HEK293 (cell line): ENCODE results near the gene ADAM17.
A peak's percentile ranks its signal among the peaks of the same experiment; 100 is the strongest.

Source experiments
- CTCF ChIA-PET: fragments of 350-600 bp; formaldehyde crosslinking; extraction: SDS; loops from one replicate; lab custom pipeline; 2021; ENCODE audit warnings: antibody characterized with exemption; lab: Yijun Ruan, JAX
- POLR2A ChIA-PET: fragments of 300-600 bp; formaldehyde crosslinking; extraction: SDS; loops from one replicate; lab custom pipeline; 2020; ENCODE audit warnings: antibody characterized with exemption, inconsistent platforms; lab: Yijun Ruan, JAX
- H3K27ac ChIP-seq: fragments of 200-500 bp; sonication (Bioruptor generic); 2 replicates; pipeline ENCODE4 v1.5.1; 2014; ENCODE audit warnings: low read depth, low read length, control low read depth, inconsistent platforms; ENCODE audit errors: extremely low read depth
- H3K36me3 ChIP-seq, 2 experiments: fragments of 200-500 bp in 1 of 2; sonication (Bioruptor generic) in 1 of 2; 1 replicate in 1 of 2; 2 replicates in 1 of 2; pipeline ENCODE4 v1.5.1; 2014 to 2017; ENCODE audit warnings: inconsistent platforms in 2 of 2, low read length in 2 of 2; ENCODE audit not compliant: control insufficient read depth in 2 of 2, insufficient read depth in 1 of 2
- H3K4me1 ChIP-seq: fragments of 200-500 bp; sonication (Bioruptor generic); 2 replicates; pipeline ENCODE4 v1.5.1; 2014; ENCODE audit warnings: mild to moderate bottlenecking, low read length, inconsistent platforms; ENCODE audit not compliant: control insufficient read depth, insufficient read depth
- H3K4me3 ChIP-seq: 2 replicates; pipeline ENCODE4 v1.5.1; 2011; ENCODE audit warnings: low read depth, mild to moderate bottlenecking, control low read depth, low read length, moderate library complexity
- H3K9me3 ChIP-seq: fragments of 200-500 bp; sonication (Bioruptor generic); 2 replicates; pipeline ENCODE4 v1.5.1; 2014; ENCODE audit warnings: low read depth, low read length, inconsistent platforms; ENCODE audit not compliant: control insufficient read depth, insufficient read depth
- HOXD13 ChIP-seq: sonication (generic); formaldehyde crosslinking; IDR thresholded peaks from 2 replicates; pipeline ENCODE4 v1.8.0; 2022; ENCODE audit warnings: missing genetic modification reagents, borderline replicate concordance
- INSM2 ChIP-seq: fragments of 450-650 bp; formaldehyde crosslinking; IDR thresholded peaks from 2 replicates; pipeline ENCODE4 v1.5.1; 2016; ENCODE audit warnings: missing biosample characterization, missing genetic modification characterization
- MZF1 ChIP-seq: fragments of 450-650 bp; formaldehyde crosslinking; IDR thresholded peaks from 2 replicates; pipeline ENCODE4 v1.5.1; 2017; ENCODE audit warnings: missing biosample characterization, missing genetic modification characterization, borderline replicate concordance
- PATZ1 ChIP-seq: fragments of 450-650 bp; formaldehyde crosslinking; IDR thresholded peaks from 2 replicates; pipeline ENCODE4 v1.5.1; 2016; ENCODE audit warnings: missing biosample characterization, missing genetic modification characterization
- PRDM1 ChIP-seq: fragments of 450-650 bp; formaldehyde crosslinking; IDR thresholded peaks from 2 replicates; pipeline ENCODE4; 2016; ENCODE audit warnings: missing biosample characterization, missing genetic modification characterization
- PRDM6 ChIP-seq: fragments of 450-650 bp; formaldehyde crosslinking; IDR thresholded peaks from 2 replicates; pipeline ENCODE4 v1.5.1; 2017; ENCODE audit warnings: missing biosample characterization, missing genetic modification characterization
- SCRT2 ChIP-seq: fragments of 450-650 bp; formaldehyde crosslinking; IDR thresholded peaks from 2 replicates; pipeline ENCODE4 v1.5.1; 2016; ENCODE audit warnings: missing biosample characterization, missing genetic modification characterization
- SP7 ChIP-seq: fragments of 450-650 bp; formaldehyde crosslinking; IDR thresholded peaks from 2 replicates; pipeline ENCODE4 v1.5.1; 2016; ENCODE audit warnings: missing biosample characterization, missing genetic modification characterization
- WT1 ChIP-seq: fragments of 450-650 bp; formaldehyde crosslinking; IDR thresholded peaks from 2 replicates; pipeline ENCODE4 v1.5.1; 2016; ENCODE audit warnings: missing biosample characterization, missing genetic modification characterization
- ZNF169 ChIP-seq: fragments of 450-650 bp; formaldehyde crosslinking; IDR thresholded peaks from 2 replicates; pipeline ENCODE4 v1.5.1; 2016; ENCODE audit warnings: missing biosample characterization, missing genetic modification characterization
- ZNF221 ChIP-seq: fragments of 450-650 bp; formaldehyde crosslinking; IDR thresholded peaks from 2 replicates; pipeline ENCODE4 v1.5.1; 2017; ENCODE audit warnings: missing biosample characterization, missing genetic modification characterization, borderline replicate concordance
- ZNF280D ChIP-seq: fragments of 450-650 bp; formaldehyde crosslinking; IDR thresholded peaks from 2 replicates; pipeline ENCODE4 v1.5.1; 2016; ENCODE audit warnings: missing biosample characterization, missing genetic modification characterization

The ADAM17 gene

GRCh38 chr2:9593925-9594324 lies 38.3 kb upstream of the ADAM17 start (continued):
- no peak for TF ChIP-seq ZNF280D
- no peak for TF ChIP-seq WT1 (tag by site-specific recombination)
- no peak for TF ChIP-seq SCRT2 (tag by site-specific recombination)

GRCh38 chr2:9592699-9593098 lies 37.1 kb upstream of the ADAM17 start:
- H3K36me3 ChIP-seq: peaks cover 21 to 37% of the 10 kb centered on the region in 2 experiments
- no peaks in the 10 kb centered on the region for H3K9me3 ChIP-seq
- no peak overlapping the region for H3K27ac ChIP-seq
- no peak overlapping the region for H3K4me3 ChIP-seq
- H3K4me1 ChIP-seq: peaks cover 5% of the 10 kb centered on the region; the same call in 1 of the 2 replicates
- ChIA-PET POLR2A (no interaction called here), CTCF (no interaction called here)
- TF ChIP-seq ZNF169 (tag by site-specific recombination) (no peak), HOXD13 (CRISPR knock-in tag) (no peak), ZNF221 (tag by site-specific recombination) (no peak), PATZ1 (tag by site-specific recombination) (no peak), PRDM1 (tag by site-specific recombination) (no peak), INSM2 (tag by site-specific recombination) (no peak)

- TF ChIP-seq MZF1 (tag by site-specific recombination): no peak
- TF ChIP-seq PRDM6: 0 out of 2 replicates have a peak, but pooled peaks have one; percentile 25
- TF ChIP-seq SP7 (tag by site-specific recombination): 0 out of 2 replicates have a peak, but pooled peaks have one; percentile 32
- TF ChIP-seq, all 188 proteins: peak for 2
- POLR2A ChIA-PET: no interaction called here
- H3K4me1 ChIP-seq: no peaks in the 10 kb centered on the region; the same call in 1 of the 2 replicates
- H3K27ac ChIP-seq: no peak overlapping the region
- H3K4me3 ChIP-seq: no peak overlapping the region
- peaks cover 30 to 58% of the 10 kb centered on the region in 2 experiments for H3K36me3 ChIP-seq
- no peaks in the 10 kb centered on the region for H3K9me3 ChIP-seq
- CTCF ChIA-PET: no interaction called here
These were observed 35.0 kb upstream of the ADAM17 start for GRCh38 chr2:9590641-9591040.
